ENCODE measurements around the gene MAST4. TPM values are rescaled to one million over a fixed set of nuclear protein-coding genes. Genes with fewer than 3 reads are reported as not detected.

MAST4 gene
- total RNA-seq, 2 experiments from 2014 or later: 1.3 to 21.9 TPM

DNA sequence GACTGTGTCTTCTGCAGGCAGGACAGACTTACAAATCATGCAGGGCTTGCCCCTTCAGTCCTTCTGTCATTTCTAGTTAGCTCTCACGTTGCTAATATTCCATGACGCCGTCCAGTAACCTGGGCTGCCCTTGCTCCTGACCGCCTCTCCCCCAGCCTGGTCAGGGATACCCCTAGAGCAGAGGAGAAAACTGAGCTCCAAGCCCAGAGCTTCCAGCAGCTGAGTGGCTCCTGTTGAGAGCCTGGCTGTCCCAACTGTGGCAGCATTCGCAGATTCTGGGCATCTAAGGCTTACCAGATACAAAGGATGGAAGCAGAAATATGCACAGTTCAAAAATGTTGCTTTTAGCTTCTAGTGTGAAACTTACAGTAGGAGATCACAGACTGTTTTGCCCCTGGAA lies 415.2 kb downstream of the MAST4 start:
- Histone ChIP-seq H3K36me3 (ENCODE audit: insufficient read depth, low read length) (no peaks in the 10 kb centered on the region), H3K9me2 (ENCODE audit: insufficient read depth, low read length) (no peaks in the 10 kb centered on the region), H3K27ac (ENCODE audit: low read depth, low read length, poor library complexity, severe bottlenecking) (no peak overlapping the region), H3K4me2 (ENCODE audit: low read length) (no peak overlapping the region), H4K20me1 (ENCODE audit: insufficient read depth, low read length) (no peaks in the 10 kb centered on the region; the same call in 1 of the 2 replicates), H3K4me1 (ENCODE audit: insufficient read depth, low read length, poor library complexity, severe bottlenecking) (peaks cover 2% of the 10 kb centered on the region), H3K79me2 (ENCODE audit: insufficient read depth, low read depth, low read length) (no peaks in the 10 kb centered on the region), H3K4me3 (ENCODE audit: low read depth, low read length, poor library complexity, severe bottlenecking) (no peak overlapping the region), H3K9me3 (ENCODE audit: low read length) (no peaks in the 10 kb centered on the region), H2AFZ (ENCODE audit: low read length) (no peak overlapping the region)
- CTCF ChIA-PET (ENCODE audit: unreplicated experiment): no interaction called here
- intact Hi-C loops (cut with micrococcal nuclease; ENCODE audit: unreplicated experiment): no loop called here
- POLR2A ChIA-PET: interaction anchor here (0.6 kb wide), 1 partner anchor 13 kb away, joined by 3 read pairs; no protein-coding TSS in a partner anchor
- no peak for TF ChIP-seq EZH2phosphoT487 (IDR thresholded peaks at IDR 0.05; ENCODE audit: borderline replicate concordance, low read depth, low read length)
- TF ChIP-seq, protein P1, sequence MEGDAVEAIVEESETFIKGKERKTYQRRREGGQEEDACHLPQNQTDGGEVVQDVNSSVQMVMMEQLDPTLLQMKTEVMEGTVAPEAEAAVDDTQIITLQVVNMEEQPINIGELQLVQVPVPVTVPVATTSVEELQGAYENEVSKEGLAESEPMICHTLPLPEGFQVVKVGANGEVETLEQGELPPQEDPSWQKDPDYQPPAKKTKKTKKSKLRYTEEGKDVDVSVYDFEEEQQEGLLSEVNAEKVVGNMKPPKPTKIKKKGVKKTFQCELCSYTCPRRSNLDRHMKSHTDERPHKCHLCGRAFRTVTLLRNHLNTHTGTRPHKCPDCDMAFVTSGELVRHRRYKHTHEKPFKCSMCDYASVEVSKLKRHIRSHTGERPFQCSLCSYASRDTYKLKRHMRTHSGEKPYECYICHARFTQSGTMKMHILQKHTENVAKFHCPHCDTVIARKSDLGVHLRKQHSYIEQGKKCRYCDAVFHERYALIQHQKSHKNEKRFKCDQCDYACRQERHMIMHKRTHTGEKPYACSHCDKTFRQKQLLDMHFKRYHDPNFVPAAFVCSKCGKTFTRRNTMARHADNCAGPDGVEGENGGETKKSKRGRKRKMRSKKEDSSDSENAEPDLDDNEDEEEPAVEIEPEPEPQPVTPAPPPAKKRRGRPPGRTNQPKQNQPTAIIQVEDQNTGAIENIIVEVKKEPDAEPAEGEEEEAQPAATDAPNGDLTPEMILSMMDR (conservative IDR thresholded peaks at IDR 0.05; ENCODE audit: low read length): no peak
- DNase-seq (ENCODE audit: low spot score): no peak
- no TSS peak for BruUV-seq (replicated peaks)

DNA sequence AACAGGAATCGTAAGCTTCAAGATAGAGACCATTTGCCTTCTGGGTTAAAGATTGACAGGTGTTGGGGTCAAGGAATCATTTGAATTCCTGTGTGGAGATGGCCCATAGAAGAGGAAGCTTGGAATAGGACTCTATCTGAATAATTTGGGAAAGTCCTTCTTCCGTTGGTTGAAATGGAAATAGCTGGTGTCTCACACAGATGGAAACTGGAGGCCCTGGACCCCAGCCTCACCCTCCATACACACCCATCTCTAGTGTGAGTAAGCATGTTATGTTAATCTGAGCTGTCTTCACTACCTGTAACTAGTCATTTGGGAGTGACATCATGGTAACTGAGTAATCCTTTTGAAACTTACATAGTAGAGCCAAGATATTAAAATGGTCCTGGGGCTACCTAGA lies 416.0 kb downstream of the MAST4 start:
- H3K27ac ChIP-seq (ENCODE audit: low read depth, low read length, poor library complexity, severe bottlenecking): no peak overlapping the region
- H2AFZ ChIP-seq (ENCODE audit: low read length): no peak overlapping the region
- CTCF ChIA-PET (ENCODE audit: unreplicated experiment): no interaction called here
- intact Hi-C loops (cut with micrococcal nuclease; ENCODE audit: unreplicated experiment): no loop called here
- no peaks in the 10 kb centered on the region for H3K9me3 ChIP-seq (ENCODE audit: low read length)
- no peaks in the 10 kb centered on the region for H3K9me2 ChIP-seq (ENCODE audit: insufficient read depth, low read length)
- no TSS peak for BruUV-seq (replicated peaks)
- no peaks in the 10 kb centered on the region for H3K4me1 ChIP-seq (ENCODE audit: insufficient read depth, low read length, poor library complexity, severe bottlenecking)
- H3K36me3 ChIP-seq (ENCODE audit: insufficient read depth, low read length): no peaks in the 10 kb centered on the region
- H3K79me2 ChIP-seq (ENCODE audit: insufficient read depth, low read depth, low read length): no peaks in the 10 kb centered on the region
- no peak overlapping the region for H3K4me3 ChIP-seq (ENCODE audit: low read depth, low read length, poor library complexity, severe bottlenecking)
- no peak for DNase-seq (ENCODE audit: low spot score)
- POLR2A ChIA-PET: no interaction called here
- TF ChIP-seq EZH2phosphoT487 (IDR thresholded peaks at IDR 0.05; ENCODE audit: borderline replicate concordance, low read depth, low read length): no peak
- TF ChIP-seq, protein P1 (conservative IDR thresholded peaks at IDR 0.05; ENCODE audit: low read length): no peak
- no peaks in the 10 kb centered on the region; the same call in 1 of the 2 replicates for H4K20me1 ChIP-seq (ENCODE audit: insufficient read depth, low read length)
- no peak overlapping the region for H3K4me2 ChIP-seq (ENCODE audit: low read length)

DNA sequence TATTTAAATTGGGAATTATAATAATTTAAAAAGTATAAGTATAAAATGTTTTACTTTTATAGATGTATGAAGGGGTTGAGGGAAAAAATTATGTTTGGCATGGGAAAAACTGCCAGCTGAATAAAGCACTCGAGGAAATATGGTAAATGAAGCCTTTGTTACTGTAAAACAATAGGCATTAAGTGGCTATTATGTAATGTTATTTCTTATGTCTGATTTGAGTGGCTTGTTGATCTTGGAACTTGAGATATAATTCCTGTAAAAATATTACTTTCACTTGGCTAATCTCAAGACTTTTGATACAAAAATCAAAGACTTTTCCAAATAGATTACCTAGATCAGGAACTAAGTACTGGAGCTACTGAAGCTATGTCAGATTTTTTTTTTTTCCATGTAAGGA lies 417.5 kb downstream of the MAST4 start:
- DNase-seq (ENCODE audit: low spot score): no peak
- Histone ChIP-seq H2AFZ (ENCODE audit: low read length) (no peak overlapping the region), H3K9me2 (ENCODE audit: insufficient read depth, low read length) (no peaks in the 10 kb centered on the region), H3K27ac (ENCODE audit: low read depth, low read length, poor library complexity, severe bottlenecking) (no peak overlapping the region), H3K79me2 (ENCODE audit: insufficient read depth, low read depth, low read length) (no peaks in the 10 kb centered on the region), H3K4me3 (ENCODE audit: low read depth, low read length, poor library complexity, severe bottlenecking) (no peak overlapping the region), H3K4me1 (ENCODE audit: insufficient read depth, low read length, poor library complexity, severe bottlenecking) (no peaks in the 10 kb centered on the region), H4K20me1 (ENCODE audit: insufficient read depth, low read length) (no peaks in the 10 kb centered on the region; the same call in 1 of the 2 replicates), H3K36me3 (ENCODE audit: insufficient read depth, low read length) (no peaks in the 10 kb centered on the region), H3K9me3 (ENCODE audit: low read length) (no peaks in the 10 kb centered on the region), H3K4me2 (ENCODE audit: low read length) (no peak overlapping the region)
- no TSS peak for BruUV-seq (replicated peaks)
- TF ChIP-seq, protein P1 (conservative IDR thresholded peaks at IDR 0.05; ENCODE audit: low read length): no peak
- TF ChIP-seq EZH2phosphoT487 (IDR thresholded peaks at IDR 0.05; ENCODE audit: borderline replicate concordance, low read depth, low read length): no peak
- POLR2A ChIA-PET: interaction anchor here (0.6 to 1.5 kb wide), 4 partner anchors 8 to 310 kb away, joined by 4 to 6 read pairs (median 5); no protein-coding TSS in a partner anchor
- intact Hi-C loops (cut with micrococcal nuclease; ENCODE audit: unreplicated experiment): no loop called here
- CTCF ChIA-PET (ENCODE audit: unreplicated experiment): no interaction called here
